Left lung (tissue), 10 donors: ENCODE measurements around the gene PSMD12. TPM values are rescaled to one million over a fixed set of nuclear protein-coding genes. Genes with fewer than 3 reads are reported as not detected.
A peak's percentile ranks its signal among the peaks of the same experiment; 100 is the strongest.

Experiments used
- ATAC-seq: fragments of 200-7000 bp; cut with Tn5 transposase; one replicate; pipeline ENCODE4 v1.9.1; 2020; ENCODE audit warnings: moderate library complexity
- DNase-seq, 4 donors: peaks; one replicate each; pipeline ENCODE4 v3.0.0-alpha.2; 2013 to 2020
- H3K27ac ChIP-seq, 2 donors: fragments of 200-600 bp; sonication (generic) in 1 of 2; one replicate each; pipeline versions ENCODE4 v1.5.0 to v1.8.0; 2020 to 2021
- H3K27me3 ChIP-seq, 2 donors: fragments of 200-600 bp; sonication (generic) in 1 of 2; one replicate each; pipeline versions ENCODE4 v1.5.0 to v1.8.0; 2020 to 2021
- H3K36me3 ChIP-seq, 2 donors: fragments of 200-600 bp; sonication (generic) in 1 of 2; one replicate each; pipeline versions ENCODE4 v1.5.0 to v1.8.0; 2020 to 2021
- H3K4me1 ChIP-seq, 2 donors: fragments of 200-600 bp; one replicate each; pipeline ENCODE4 v1.8.0; 2021
- H3K4me3 ChIP-seq, 2 donors: fragments of 200-600 bp; sonication (generic) in 1 of 2; one replicate each; pipeline versions ENCODE4 v1.5.0 to v1.8.0; 2020 to 2021; ENCODE audit warnings: mild to moderate bottlenecking in 1 of 2
- H3K9me3 ChIP-seq, 2 donors: fragments of 200-600 bp; sonication (generic) in 1 of 2; one replicate each; pipeline versions ENCODE4 v1.5.0 to v1.8.0; 2020 to 2021
- CTCF ChIP-seq, 2 donors: fragments of 200-600 bp; sonication (generic) in 1 of 2; IDR thresholded peaks; one replicate each; pipeline versions ENCODE4 v1.5.0 to v1.8.0; 2021; ENCODE audit warnings: antibody characterized with exemption in 2 of 2
- intact Hi-C, 2 donors: fragments of 100-400 bp; cut with DNase I; formaldehyde crosslinking; loops; one replicate each; pipeline versions ENCODE4 v1.11.2 to v1.14.2; 2022
- polyA plus RNA-seq, 6 donors: library from polyadenylated mRNA; unstranded; fragments of 120-200 nt; gene quantifications; one replicate each; pipeline ENCODE4 v1.2.1, GENCODE V29; 2013; ENCODE audit not compliant: insufficient read length in 6 of 6
- total RNA-seq, 2 donors: library from RNA; stranded (reverse); fragmentation: NEBNext Ultra II Directional; extraction: Animal tissue kit (Norgen Biotek cat#: 25700); gene quantifications; one replicate each; pipeline ENCODE4 v1.2.1, GENCODE V29; 2021
- donor health status: DM: no; HTN: yes; CAD: no.
- donor health status: DM: no; HTN: no; CAD: no.

The PSMD12 gene
- total and polyA plus RNA-seq, 8 donors, result 40.0 to 56.6 (median 43.5) TPM

DNA sequence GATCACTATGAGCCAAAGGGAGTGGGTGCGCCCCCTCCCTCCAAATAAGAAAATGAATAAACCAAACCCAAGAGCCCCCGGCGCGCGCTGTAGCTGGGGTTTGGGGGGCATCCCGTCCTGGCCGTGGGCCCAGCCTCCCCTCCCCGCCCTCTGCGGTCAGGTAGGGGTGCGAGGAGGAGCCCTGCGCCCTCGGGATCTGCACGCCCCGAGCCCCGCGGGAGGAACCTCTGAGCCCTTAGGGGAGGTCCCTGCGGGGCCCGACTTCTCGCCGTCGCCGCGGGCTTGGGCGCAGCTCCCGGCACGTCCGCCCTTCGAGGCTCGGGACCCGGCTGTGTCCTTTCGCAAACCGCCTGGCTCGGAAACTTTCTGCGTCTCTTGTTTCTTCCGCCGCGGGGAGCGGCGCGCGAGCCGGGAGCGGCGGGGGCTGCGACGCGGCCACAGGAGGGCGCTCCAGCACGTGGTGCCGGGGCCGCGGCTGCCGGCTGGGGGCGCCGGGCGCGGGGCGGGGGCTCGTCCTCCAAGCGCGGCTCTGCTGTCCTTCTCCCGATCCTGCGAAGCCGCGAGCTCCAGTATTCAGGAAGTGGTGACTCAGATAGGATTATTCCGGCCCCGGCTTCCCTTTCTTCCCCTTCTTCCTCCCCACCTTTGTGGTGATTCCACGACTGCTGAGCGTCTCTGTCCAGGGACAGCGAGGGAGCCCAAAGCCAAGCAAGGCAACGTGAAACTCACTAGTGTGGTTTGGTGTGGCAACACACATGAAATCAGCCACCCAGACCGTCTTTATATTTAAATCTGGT is 12.3 kb upstream of the PSMD12 start:
- intact Hi-C loops, result loop anchor here (5.0 to 10.0 kb wide), 2 partner anchors 309 to 316 kb away; no protein-coding TSS in a partner anchor
- Histone ChIP-seq H3K27ac (peak overlapping the region; percentile 92 to 93), H3K4me1 (peaks cover 9 to 36% of the 10 kb centered on the region in 2 donors), H3K27me3 (no peaks in the 10 kb centered on the region), H3K4me3 (peak overlapping the region; percentile 70 to 81), H3K36me3 (no peaks in the 10 kb centered on the region), H3K9me3 (no peaks in the 10 kb centered on the region)
- ATAC-seq, result peak; percentile 74
- peak; percentile 72 to 92 (median 81) for DNase-seq
- peak; percentile 67 to 72 for TF ChIP-seq CTCF (IDR thresholded peaks at IDR 0.05)

- no peaks in the 10 kb centered on the region for H3K36me3 ChIP-seq
- peak; percentile 42 for ATAC-seq
- H3K4me3 ChIP-seq, result peak overlapping the region; percentile 70 to 81
- intact Hi-C loops, result loop anchor here (5.0 to 10.0 kb wide), 2 partner anchors 310 to 317 kb away; no protein-coding TSS in a partner anchor
- H3K27me3 ChIP-seq, result no peaks in the 10 kb centered on the region
- H3K4me1 ChIP-seq, result peaks cover 9 to 36% of the 10 kb centered on the region in 2 donors
- peak in 3 of 4 donors; percentile 53 to 91 (median 66) for DNase-seq
- H3K27ac ChIP-seq, result peak overlapping the region; percentile 92 to 93
- TF ChIP-seq CTCF (IDR thresholded peaks at IDR 0.05), result peak in 1 of 2 donors; percentile 20
- no peaks in the 10 kb centered on the region for H3K9me3 ChIP-seq
Observed at GRCh38 chr17:67377488-67378453, 11.4 kb upstream of the PSMD12 start.

DNA sequence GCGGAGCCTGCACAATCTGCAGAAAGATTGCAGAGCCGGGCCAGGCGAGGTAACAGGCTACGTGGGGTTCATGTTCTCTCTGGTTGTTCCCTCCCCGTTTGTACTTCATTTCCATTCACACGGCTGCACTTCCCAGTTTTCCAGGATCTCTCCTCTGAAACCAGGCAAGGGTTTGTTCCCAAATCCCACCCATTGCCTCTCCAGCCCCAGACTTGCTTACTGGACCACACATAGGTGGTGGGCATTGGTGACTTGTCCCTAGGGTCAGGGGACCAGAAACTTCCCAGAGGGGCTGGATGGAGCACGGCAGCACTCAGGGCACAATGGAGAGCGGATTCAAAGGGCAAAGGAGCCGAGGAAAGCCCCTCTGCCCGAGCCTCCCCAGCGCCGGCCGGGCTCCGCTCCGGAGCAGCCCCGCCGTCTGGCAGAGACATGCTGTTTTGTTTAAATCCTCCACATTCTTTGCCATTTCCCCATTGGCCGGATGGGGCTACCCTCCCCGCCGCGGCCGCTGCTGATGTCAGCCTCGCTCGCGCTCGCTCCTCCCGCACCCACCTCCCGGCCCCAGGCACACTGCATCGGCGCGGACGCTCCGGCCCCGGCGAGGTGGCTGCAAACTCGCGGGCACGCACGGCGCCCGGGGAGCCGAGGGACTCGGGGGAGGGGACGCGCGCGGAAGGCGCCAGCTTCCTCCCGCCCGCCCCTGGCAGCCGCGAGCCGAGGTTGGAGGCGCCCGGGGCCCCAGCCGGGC is 10.5 kb upstream of the PSMD12 start, which contains the start of gene PITPNC1:
PITPNC1 (plus strand) TSS at position 545 of the 751 bp plus-strand sequence.
- no peaks in the 10 kb centered on the region for H3K27me3 ChIP-seq
- peaks cover 9 to 36% of the 10 kb centered on the region in 2 donors for H3K4me1 ChIP-seq
- intact Hi-C loops, result loop anchor here (5.0 to 10.0 kb wide), 2 partner anchors 310 to 318 kb away; no protein-coding TSS in a partner anchor
- peak; percentile 87 for ATAC-seq
- peak within 1 kb of the TSS; percentile 70 to 81 for H3K4me3 ChIP-seq
- TF ChIP-seq CTCF (IDR thresholded peaks at IDR 0.05), result no peak
- H3K27ac ChIP-seq, result peak within 1 kb of the TSS; percentile 92 to 93
- no peaks in the 10 kb centered on the region for H3K36me3 ChIP-seq
- peak; percentile 84 to 98 (median 91) for DNase-seq
- no peaks in the 10 kb centered on the region for H3K9me3 ChIP-seq

DNA sequence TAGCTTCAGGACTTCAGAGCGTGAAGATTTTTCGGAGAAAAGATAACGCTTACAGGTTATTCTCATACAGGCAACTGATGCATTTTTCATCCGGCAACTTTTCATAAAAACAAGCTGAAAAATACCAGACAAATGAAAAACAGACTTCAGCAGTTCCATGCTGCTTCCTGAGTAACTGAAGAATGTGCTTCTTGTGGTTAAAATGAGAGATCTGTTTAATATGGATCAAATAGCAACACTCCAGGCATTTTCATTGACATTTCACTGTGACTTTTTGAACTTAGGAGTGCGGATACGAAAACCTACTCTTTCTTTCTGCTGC is 10.0 kb upstream of the PSMD12 start:
- TF ChIP-seq CTCF (IDR thresholded peaks at IDR 0.05), result no peak
- peaks cover 9 to 36% of the 10 kb centered on the region in 2 donors for H3K4me1 ChIP-seq
- no peak for ATAC-seq
- peak overlapping the region; percentile 70 to 81 for H3K4me3 ChIP-seq
- no peaks in the 10 kb centered on the region for H3K36me3 ChIP-seq
- H3K27me3 ChIP-seq, result no peaks in the 10 kb centered on the region
- intact Hi-C loops, result loop anchor here (5.0 to 10.0 kb wide), 2 partner anchors 311 to 318 kb away; no protein-coding TSS in a partner anchor
- DNase-seq, result no peak
- no peaks in the 10 kb centered on the region for H3K9me3 ChIP-seq
- peak overlapping the region; percentile 92 to 93 for H3K27ac ChIP-seq
